GM21786 (cell line): ENCODE data around the gene COX5B.
"Not testable (repeated sequence)": the region's sequence is repeated elsewhere in the genome, so short reads cannot be mapped to it uniquely, and the experiment has no call there.

Source experiments
- ATAC-seq: cut with Tn5 transposase; IDR thresholded peaks from one replicate; pipeline ENCODE4 v1.9.1; 2021; ENCODE audit not compliant: unreplicated experiment

Gene COX5B

DNA sequence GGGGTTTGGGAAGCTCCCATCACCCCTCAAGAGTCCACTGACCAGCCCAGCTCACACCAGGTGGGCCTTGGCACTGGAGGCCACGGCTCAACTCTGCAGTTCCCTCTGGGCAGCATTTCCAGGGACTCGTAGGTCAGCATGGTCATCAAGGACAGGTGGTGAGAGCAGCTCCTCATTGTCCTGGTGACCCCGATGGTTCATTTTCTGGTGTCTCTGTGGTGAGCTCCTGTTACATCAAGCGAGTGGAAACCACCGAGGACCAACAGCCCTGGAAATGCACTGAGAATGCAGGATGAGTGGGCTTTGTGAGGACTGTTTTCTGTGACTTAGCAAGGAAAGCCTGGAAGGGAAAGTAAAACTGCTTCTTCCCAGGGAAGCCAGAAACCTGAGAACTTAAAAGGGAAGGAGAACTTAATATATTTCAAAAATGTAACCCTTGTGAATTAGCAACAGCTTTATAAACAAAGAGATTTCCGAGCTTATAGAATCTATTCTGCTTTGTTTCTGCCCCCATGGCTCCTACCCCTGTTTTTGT is 26.8 kb downstream of the COX5B start:
- ATAC-seq: not testable (repeated sequence)

- no peak for ATAC-seq
Measured at GRCh38 chr2:97673182-97673914, 27.5 kb downstream of the COX5B start.

DNA sequence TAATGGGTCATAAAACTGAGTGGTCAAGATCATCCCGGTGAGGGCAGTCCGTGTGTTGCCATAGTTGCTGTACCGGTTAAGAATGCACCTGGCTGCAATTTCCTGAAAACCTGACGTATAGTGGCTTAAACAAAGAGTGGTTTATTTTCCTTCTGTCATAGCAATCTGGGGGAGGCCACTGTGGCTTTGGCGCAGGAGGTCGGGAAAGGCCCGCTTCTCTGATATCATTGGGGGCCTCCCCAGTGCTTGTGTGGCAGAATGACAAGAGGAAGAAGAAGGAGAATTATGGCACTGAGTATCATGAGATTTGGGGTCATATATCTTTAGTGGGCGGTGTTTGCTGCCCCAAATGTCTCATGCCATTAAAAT is 28.0 kb downstream of the COX5B start:
- ATAC-seq: peak; percentile 72

DNA sequence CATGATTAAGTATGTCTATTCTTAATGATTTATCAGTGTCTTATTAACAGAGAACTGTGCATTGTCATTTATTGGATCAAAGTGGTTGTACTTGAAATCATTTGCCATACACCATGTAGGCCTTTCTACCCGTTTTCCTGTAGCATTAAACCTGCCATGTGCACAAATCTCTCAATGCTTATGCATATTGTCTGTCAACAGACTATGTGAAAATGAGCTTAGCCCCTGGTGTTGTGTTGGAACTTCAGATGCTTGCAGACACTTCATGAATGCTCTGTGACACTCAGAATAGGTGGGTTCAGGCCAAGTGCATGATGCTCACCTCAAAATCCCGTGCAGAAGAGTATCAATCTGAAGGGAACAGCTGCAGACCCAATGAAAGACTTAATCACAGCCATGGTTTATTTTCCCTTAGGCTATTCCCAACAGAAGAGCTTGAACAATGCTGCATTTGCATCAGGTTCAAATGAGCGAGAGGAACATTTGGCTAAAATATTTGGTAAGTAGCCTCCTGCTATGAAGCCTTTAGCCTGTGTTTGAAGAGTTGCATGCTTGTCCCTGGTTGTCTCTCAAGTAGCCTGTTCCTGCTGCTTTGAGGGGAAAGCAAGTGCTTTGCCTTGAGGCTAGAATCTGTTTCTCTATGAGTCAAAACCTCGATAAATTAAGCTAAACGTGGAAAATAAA is 29.7 kb downstream of the COX5B start:
- ATAC-seq: no peak

DNA sequence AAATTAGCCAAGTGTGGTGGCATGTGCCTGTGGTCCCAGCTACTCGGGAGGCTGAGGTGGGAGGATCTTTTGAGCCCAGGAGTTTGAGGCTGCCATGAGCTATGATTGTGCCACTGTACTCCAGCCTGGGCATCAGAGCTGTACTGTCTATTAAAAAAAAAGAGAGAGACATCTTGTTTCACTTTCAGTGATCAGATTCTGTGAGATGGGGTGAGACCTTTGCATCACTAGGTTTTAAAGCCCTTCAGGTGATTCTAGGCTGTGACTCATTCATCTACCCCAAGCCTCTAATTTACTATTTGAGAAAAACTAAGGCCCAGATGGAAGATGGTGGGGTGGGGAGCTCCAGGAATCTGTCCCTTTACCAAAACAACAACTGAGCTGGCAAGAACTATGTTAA is 30.8 kb downstream of the COX5B start:
- ATAC-seq: no peak

GRCh38 chr2:97677480-97677879 is 31.6 kb downstream of the COX5B start:
- ATAC-seq: no peak

DNA sequence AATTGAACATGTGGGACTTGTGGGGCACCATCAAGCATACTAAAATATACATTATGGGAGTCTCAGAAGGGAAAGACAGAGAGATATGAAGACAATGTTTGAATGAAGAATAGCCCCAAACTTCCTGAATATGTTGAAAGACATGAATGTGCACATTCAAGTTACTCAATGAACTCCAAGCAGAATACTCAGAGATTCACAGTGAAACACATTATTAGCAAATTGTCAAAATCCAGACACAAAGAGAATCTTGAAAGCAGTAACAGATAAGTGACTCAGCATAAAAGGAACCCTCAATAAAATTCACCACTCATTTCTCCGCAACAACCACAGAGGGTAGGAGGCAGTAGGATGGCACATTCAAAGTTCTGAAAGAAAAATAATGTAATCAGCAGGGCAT is 32.4 kb downstream of the COX5B start:
- no peak for ATAC-seq

- ATAC-seq: not testable (repeated sequence)
Measured at GRCh38 chr2:97687235-97687634, 41.4 kb downstream of the COX5B start.

GRCh38 chr2:97688062-97688827 is 42.4 kb downstream of the COX5B start:
- peak; percentile 66 for ATAC-seq

DNA sequence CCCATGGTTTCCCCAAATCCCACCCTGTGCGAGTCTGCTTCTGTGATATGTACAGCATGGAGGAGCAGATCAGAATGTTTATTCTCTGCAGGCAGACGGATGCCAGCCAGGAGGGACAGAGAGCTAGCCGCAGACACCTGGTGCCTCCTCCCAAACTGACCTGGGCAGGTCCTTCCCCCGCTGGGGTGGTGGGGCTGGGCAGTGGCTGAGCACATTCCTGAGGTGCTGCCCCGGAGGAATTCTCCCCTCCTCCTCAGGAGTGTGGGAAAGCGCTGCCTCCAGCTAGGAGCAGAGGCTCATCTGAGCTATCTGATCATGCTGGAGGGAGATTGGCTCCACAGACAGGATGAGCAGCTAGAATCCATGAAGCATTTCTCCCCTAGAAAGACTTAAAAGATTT is 45.3 kb downstream of the COX5B start:
- no peak for ATAC-seq

DNA sequence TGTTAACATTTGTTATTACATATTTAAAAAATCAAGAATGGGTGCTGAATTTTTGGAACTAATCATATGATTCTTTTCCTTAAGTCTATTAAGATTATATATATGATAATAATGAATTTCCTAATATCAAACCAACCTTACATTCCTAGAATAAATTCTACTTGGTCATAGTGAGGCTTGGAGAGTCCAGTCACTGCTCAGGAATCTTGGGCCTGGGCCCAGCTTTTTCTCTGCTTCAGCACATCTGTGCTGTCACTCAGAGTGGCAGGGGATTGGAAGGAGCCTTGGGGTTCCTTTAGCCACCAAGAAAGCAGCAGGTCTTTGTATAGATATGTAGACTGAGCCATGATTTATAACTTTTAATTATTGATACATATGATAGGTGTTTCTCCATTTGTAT is 47.6 kb downstream of the COX5B start:
- ATAC-seq: no peak

DNA sequence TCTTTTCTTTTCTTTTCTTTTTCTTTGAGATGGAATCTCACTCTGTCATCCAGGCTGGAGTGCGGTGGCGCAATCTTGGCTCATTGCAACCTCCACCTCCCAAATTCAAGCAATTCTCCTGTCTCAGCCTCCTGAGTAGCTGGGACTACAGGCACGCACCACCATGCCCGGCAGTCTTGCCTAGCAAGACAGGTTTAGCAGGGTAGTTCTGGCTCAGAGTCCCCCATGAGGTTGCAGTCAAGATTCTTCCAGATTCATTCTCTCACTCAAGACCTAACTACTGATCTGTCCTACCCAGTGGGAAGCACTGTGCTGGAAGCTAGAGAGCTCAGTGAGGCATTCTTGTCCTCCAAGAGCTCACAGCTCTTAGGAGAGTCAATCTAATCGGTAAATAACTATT is 49.9 kb downstream of the COX5B start:
- no peak for ATAC-seq

GRCh38 chr2:97697252-97698235 is 51.7 kb downstream of the COX5B start:
- ATAC-seq: peak; percentile 77
